PC-9 (cell line): ENCODE measurements around the gene ZNF57. TPM values are rescaled to one million over a fixed set of nuclear protein-coding genes. Genes with fewer than 3 reads are reported as not detected.

Experiments
- BruUV-seq: library from RNA; stranded (reverse); fragments of 400-500 nt; replicated peaks from 2 replicates; lab custom pipeline; 2021; lab: Mats Ljungman, UMichigan
- CTCF ChIA-PET: fragments of 300-600 bp; sonication (Branson Sonifier 250); formaldehyde crosslinking; loops from one replicate; lab custom pipeline; 2022; ENCODE audit warnings: antibody characterized with exemption; lab: Charles Lee
- POLR2A ChIA-PET: fragments of 300-600 bp; sonication (Branson Sonifier 250); formaldehyde crosslinking; loops from one replicate; lab custom pipeline; 2022; ENCODE audit warnings: antibody characterized with exemption; ENCODE audit not compliant: unreplicated experiment; lab: Charles Lee
- DNase-seq, 2 experiments: peaks; one replicate each; pipeline versions ENCODE4 v3.0.0 to v3.0.0-alpha.2; 2015 to 2022; ENCODE audit warnings: mixed read lengths in 1 of 2
- H2AFZ ChIP-seq: fragments of 200-600 bp; sonication (generic); 2 replicates; pipeline ENCODE4 v1.8.1; 2017; ENCODE audit warnings: antibody characterized with exemption
- H3F3A ChIP-seq: fragments of 200-600 bp; sonication (generic); 2 replicates; pipeline ENCODE4 v1.8.1; 2017; ENCODE audit warnings: antibody characterized with exemption, mild to moderate bottlenecking, low read depth; ENCODE audit not compliant: insufficient read depth
- H3K27ac ChIP-seq: fragments of 200-600 bp; sonication (generic); 2 replicates; pipeline ENCODE4 v1.6.1; 2016; ENCODE audit warnings: mixed run types
- H3K27me3 ChIP-seq: fragments of 200-600 bp; sonication (generic); 2 replicates; pipeline ENCODE4 v1.6.1; 2016; ENCODE audit warnings: low read depth, mixed run types; ENCODE audit not compliant: insufficient read depth
- H3K36me3 ChIP-seq: fragments of 200-600 bp; sonication (generic); 2 replicates; pipeline ENCODE4 v1.6.1; 2016; ENCODE audit warnings: low read depth, mixed run types
- H3K4me1 ChIP-seq: fragments of 200-600 bp; sonication (generic); replicated peaks from 2 replicates; pipeline ENCODE4 v1.6.1; 2016; ENCODE audit warnings: mixed run types; ENCODE audit not compliant: insufficient read depth
- H3K4me2 ChIP-seq: fragments of 200-600 bp; sonication (generic); 2 replicates; pipeline ENCODE4 v1.6.1; 2017; ENCODE audit warnings: mixed run types
- H3K4me3 ChIP-seq: fragments of 200-600 bp; sonication (generic); 2 replicates; pipeline ENCODE4 v1.6.1; 2016; ENCODE audit warnings: mixed run types
- H3K79me2 ChIP-seq: fragments of 200-600 bp; sonication (generic); 2 replicates; pipeline ENCODE4 v1.6.1; 2017; ENCODE audit warnings: low read depth, mixed run types
- H3K9me2 ChIP-seq: fragments of 200-600 bp; sonication (generic); 2 replicates; pipeline ENCODE4 v1.8.1; 2017; ENCODE audit warnings: mild to moderate bottlenecking; ENCODE audit not compliant: insufficient read depth
- H3K9me3 ChIP-seq: fragments of 200-600 bp; sonication (generic); 2 replicates; pipeline ENCODE4 v1.8.1; 2016; ENCODE audit warnings: low read depth; ENCODE audit not compliant: insufficient read depth
- H4K20me1 ChIP-seq: fragments of 200-600 bp; sonication (generic); 2 replicates; pipeline ENCODE4 v1.8.1; 2017; ENCODE audit not compliant: insufficient read depth
- EZH2 ChIP-seq: fragments of 200-600 bp; sonication (generic); IDR thresholded peaks from 2 replicates; pipeline ENCODE4 v1.8.0; 2017; ENCODE audit warnings: antibody characterized with exemption, low read depth
- intact Hi-C: fragments of 100-400 bp; cut with micrococcal nuclease; formaldehyde crosslinking; loops from one replicate; pipeline ENCODE4 v1.10.0; 2022; ENCODE audit not compliant: unreplicated experiment
- total RNA-seq: library from RNA; stranded (reverse); gene quantifications from 2 replicates; pipeline ENCODE4 v1.2.3, GENCODE V29; 2021
- TF ChIP-seq, protein P1 (sequence below): fragments of 200-600 bp; sonication (generic); conservative IDR thresholded peaks from 2 replicates; pipeline ENCODE4 v1.6.1; 2017; ENCODE audit warnings: mixed run types, antibody characterized with exemption, mild to moderate bottlenecking, moderate library complexity

The ZNF57 gene
- total RNA-seq, 1 experiment from 2014 or later = 2.6 TPM

DNA sequence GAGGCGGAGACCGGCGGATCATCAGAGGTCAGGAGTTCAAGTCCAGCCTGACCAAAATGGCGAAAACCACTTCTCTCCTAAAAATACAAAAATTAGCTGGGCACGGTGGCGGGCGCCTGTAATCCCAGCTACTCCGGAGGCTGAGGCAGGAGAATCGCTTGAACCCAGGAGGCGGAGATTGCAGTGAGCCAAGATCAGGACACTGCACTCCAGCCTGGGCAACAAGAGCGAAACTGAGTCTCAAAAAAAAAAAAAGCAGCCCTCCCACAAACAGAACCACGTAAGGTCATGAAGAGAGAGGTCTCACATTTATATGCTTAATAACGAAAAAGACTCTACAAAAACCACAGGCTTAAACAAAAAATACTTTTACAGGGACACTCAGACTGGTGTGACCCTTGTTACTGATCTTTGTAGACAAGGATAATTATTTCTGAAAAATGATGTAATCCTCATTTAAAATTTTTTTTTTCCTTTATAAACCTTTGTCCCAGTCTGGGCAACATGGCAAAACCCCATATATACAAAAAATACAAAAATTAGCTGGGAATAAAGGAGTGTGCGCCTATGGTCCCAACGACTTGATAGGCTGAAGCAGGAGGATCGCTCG, 45.0 kb downstream of the ZNF57 start:
- TF ChIP-seq EZH2 = no peak
- TF ChIP-seq, protein P1, sequence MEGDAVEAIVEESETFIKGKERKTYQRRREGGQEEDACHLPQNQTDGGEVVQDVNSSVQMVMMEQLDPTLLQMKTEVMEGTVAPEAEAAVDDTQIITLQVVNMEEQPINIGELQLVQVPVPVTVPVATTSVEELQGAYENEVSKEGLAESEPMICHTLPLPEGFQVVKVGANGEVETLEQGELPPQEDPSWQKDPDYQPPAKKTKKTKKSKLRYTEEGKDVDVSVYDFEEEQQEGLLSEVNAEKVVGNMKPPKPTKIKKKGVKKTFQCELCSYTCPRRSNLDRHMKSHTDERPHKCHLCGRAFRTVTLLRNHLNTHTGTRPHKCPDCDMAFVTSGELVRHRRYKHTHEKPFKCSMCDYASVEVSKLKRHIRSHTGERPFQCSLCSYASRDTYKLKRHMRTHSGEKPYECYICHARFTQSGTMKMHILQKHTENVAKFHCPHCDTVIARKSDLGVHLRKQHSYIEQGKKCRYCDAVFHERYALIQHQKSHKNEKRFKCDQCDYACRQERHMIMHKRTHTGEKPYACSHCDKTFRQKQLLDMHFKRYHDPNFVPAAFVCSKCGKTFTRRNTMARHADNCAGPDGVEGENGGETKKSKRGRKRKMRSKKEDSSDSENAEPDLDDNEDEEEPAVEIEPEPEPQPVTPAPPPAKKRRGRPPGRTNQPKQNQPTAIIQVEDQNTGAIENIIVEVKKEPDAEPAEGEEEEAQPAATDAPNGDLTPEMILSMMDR = no peak
- Histone ChIP-seq H2AFZ (peak overlapping the region; percentile 87), H3F3A (peaks cover 11% of the 10 kb centered on the region; the same call in 1 of the 2 replicates), H3K79me2 (peaks cover 15% of the 10 kb centered on the region), H3K9me2 (no peaks in the 10 kb centered on the region), H3K27ac (peak overlapping the region; percentile 61), H3K4me3 (peak overlapping the region; percentile 64), H3K4me1 (no peaks in the 10 kb centered on the region; the same call in 1 of the 2 replicates), H3K9me3 (no peaks in the 10 kb centered on the region), H4K20me1 (no peaks in the 10 kb centered on the region), H3K36me3 (no peaks in the 10 kb centered on the region), H3K27me3 (no peaks in the 10 kb centered on the region), H3K4me2 (peak overlapping the region; percentile 74)
- no peak for DNase-seq
- BruUV-seq = TSS peak; percentile 77
- POLR2A ChIA-PET = no interaction called here
- CTCF ChIA-PET = no interaction called here
- intact Hi-C loops = loop anchor here (2.0 kb wide), 1 partner anchor 45 kb away; the partner anchor contains the start of gene ZNF57

DNA sequence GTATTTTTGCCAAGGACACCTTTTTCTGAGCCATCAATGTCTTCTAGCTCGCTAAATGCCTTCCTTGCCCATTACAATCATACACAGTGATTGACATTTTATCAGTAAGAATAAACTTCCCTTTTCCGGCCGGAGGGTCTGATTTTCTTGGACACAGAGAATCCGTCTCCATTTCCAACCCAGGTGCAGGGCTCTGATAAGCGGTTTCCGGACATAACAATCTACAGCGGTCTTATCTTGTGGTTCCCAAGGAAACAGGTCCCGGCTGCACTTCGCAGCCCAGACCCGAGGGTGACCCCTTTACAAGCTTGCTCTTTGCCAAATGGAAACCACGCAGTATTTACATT, 49.2 kb downstream of the ZNF57 start:
- Histone ChIP-seq H4K20me1 (no peaks in the 10 kb centered on the region), H3K27ac (peak overlapping the region; percentile 59), H3K9me2 (no peaks in the 10 kb centered on the region), H3F3A (peaks cover 39% of the 10 kb centered on the region), H3K4me3 (peak overlapping the region; percentile 56), H2AFZ (peak overlapping the region; percentile 62), H3K36me3 (no peaks in the 10 kb centered on the region), H3K79me2 (peaks cover 15% of the 10 kb centered on the region), H3K4me2 (peak overlapping the region; percentile 92), H3K9me3 (no peaks in the 10 kb centered on the region), H3K27me3 (no peaks in the 10 kb centered on the region), H3K4me1 (peaks cover 21% of the 10 kb centered on the region)
- TF ChIP-seq, protein P1 = no peak
- TF ChIP-seq EZH2 = no peak
- BruUV-seq = no TSS peak
- intact Hi-C loops = loop anchor here (1.0 to 10.0 kb wide), 5 partner anchors 27 to 235 kb away; partner anchors contain the start of genes NCLN and TLE6
- ChIA-PET CTCF (interaction anchor here (0.5 to 1.1 kb wide), 5 partner anchors 10 to 301 kb away, joined by 4 to 21 read pairs (median 5); no protein-coding TSS in a partner anchor), POLR2A (interaction anchor here (0.6 to 0.9 kb wide), 3 partner anchors 31 to 597 kb away, joined by 4 to 14 read pairs (median 4); partner anchors contain the start of gene ZNF57)
- DNase-seq = no peak

DNA sequence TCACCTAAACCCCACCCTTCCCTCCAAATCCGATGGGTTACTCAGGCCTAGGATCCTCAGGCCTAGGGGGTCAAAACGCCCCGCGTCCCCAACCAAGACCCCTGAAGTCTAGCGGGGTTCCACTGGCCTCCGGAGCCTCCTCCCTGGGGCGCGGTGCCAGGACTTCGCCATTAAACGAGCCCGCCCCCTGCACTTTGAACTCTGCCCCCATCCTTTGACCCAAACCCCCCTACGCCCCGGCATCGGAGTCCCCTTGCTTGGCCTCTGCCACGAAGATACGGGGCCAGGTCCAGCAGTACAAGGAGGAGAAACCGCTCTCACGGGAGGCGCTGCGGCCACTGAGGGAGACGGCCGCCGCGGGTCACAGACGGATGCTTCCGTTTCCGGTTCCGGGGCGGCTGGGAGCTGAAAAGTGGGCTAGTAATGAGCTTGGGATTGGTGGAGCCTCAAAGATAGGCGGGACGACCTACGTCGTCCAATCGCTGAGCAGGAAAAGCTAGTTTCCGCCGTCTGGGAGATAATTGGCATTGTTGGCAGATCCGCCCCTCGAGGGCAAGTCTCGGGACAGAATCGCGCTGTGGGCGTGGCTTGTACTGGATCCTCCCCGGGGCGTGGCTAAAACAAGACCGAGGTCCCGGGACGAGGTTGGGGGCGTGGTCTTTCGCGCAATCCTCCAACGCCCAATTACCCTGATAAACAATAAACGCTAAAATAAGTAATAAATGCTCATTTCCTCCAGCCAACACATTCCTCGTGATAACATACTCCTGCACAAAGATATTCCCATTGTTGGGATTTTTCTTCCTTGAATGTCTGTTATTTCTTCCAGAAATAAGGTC, 49.8 kb downstream of the ZNF57 start:
- Histone ChIP-seq H4K20me1 (no peaks in the 10 kb centered on the region), H3F3A (peaks cover 39% of the 10 kb centered on the region), H3K79me2 (peaks cover 15% of the 10 kb centered on the region), H3K9me3 (no peaks in the 10 kb centered on the region), H3K36me3 (no peaks in the 10 kb centered on the region), H3K4me3 (peak overlapping the region; percentile 56), H3K9me2 (no peaks in the 10 kb centered on the region), H3K4me2 (peak overlapping the region; percentile 92), H3K27me3 (no peaks in the 10 kb centered on the region), H2AFZ (peak overlapping the region; percentile 62), H3K27ac (peak overlapping the region; percentile 59), H3K4me1 (peaks cover 21% of the 10 kb centered on the region)
- ChIA-PET CTCF (interaction anchor here (0.5 to 1.2 kb wide), 10 partner anchors 9 to 354 kb away, joined by 3 to 5 read pairs (median 4); partner anchors contain the start of genes SLC39A3 and ZNF555), POLR2A (interaction anchor here (0.6 to 0.9 kb wide), 10 partner anchors 9 to 596 kb away, joined by 3 to 36 read pairs (median 4); partner anchors contain the start of genes ZNF555 and ZNF57)
- no TSS peak for BruUV-seq
- intact Hi-C loops = loop anchor here (1.0 to 10.0 kb wide), 6 partner anchors 26 to 235 kb away; partner anchors contain the start of genes NCLN and TLE6
- TF ChIP-seq EZH2 = no peak
- TF ChIP-seq, protein P1 = no peak
- DNase-seq = peak; percentile 95 to 100
